Measurements from ENCODE around the gene ACOX3.

Gene ACOX3

DNA sequence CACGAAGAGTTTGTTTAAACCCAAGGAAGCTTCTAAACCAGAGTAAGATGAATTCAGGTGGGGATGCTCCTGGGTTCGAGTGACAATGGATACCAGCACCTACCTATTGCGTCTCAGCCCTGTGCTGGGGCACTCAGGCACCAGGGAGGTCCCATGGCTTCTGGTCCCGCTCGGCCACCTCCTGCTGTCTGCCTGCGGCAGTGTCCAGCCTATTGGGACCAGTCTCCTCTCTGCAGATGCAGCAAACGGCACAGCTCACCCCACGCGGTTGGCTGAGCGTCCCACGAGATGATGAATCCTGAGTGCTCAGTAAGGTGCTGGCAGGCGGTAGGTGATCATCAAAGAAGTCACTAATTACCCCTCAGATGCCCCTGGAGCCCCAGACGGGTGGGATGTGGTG is 75.2 kb downstream of the ACOX3 start:
- Histone ChIP-seq H3K27ac (replicated peaks; ENCODE audit: low read length) (no peak overlapping the region), H2AFZ (ENCODE audit: low read length) (no peak overlapping the region), H3K4me1 (ENCODE audit: control insufficient read depth in 2 of 2, insufficient read depth in 1 of 2, low read depth in 1 of 2, low read length in 2 of 2) (peaks cover 0 to 2% of the 10 kb centered on the region in 2 donors), H2BK12ac (ENCODE audit: low read length) (no peak overlapping the region), H4K91ac (ENCODE audit: low read depth, low read length, poor library complexity) (no peak overlapping the region), H3K4ac (ENCODE audit: low read length) (no peak overlapping the region), H2BK15ac (ENCODE audit: low read length) (no peak overlapping the region), H2AK5ac (ENCODE audit: low read depth, low read length) (no peak overlapping the region), H3K23ac (ENCODE audit: low read depth, low read length, poor library complexity) (no peak overlapping the region), H2BK120ac (ENCODE audit: low read depth, low read length) (no peak overlapping the region), H3K36me3 (replicated peaks in 1 of 2; ENCODE audit: control insufficient read depth in 2 of 2, insufficient read depth in 2 of 2, low read length in 2 of 2) (peaks cover 0 to 4% of the 10 kb centered on the region in 2 donors), H3K4me2 (ENCODE audit: insufficient read depth, low read length, poor library complexity, severe bottlenecking) (no peak overlapping the region), H3K9ac (ENCODE audit: low read depth, low read length, poor library complexity) (no peak overlapping the region), H2BK5ac (ENCODE audit: low read length) (no peak overlapping the region), H3K14ac (ENCODE audit: low read length) (no peak overlapping the region), H3K18ac (ENCODE audit: low read length) (no peak overlapping the region), H3K27me3 (ENCODE audit: control insufficient read depth in 3 of 3, insufficient read depth in 3 of 3, low read depth in 1 of 3, low read length in 3 of 3) (no peaks in the 10 kb centered on the region), H3K4me3 (ENCODE audit: low read length in 2 of 2) (no peak overlapping the region), H4K8ac (ENCODE audit: low read depth, low read length) (no peak overlapping the region), H3K79me1 (ENCODE audit: low read depth, low read length) (peaks cover 2% of the 10 kb centered on the region), H3K9me3 (replicated peaks in 1 of 2; ENCODE audit: control insufficient read depth in 2 of 2, insufficient read depth in 1 of 2, low read depth in 1 of 2, low read length in 2 of 2) (peaks cover 0 to 2% of the 10 kb centered on the region in 2 donors)
- DNase-seq (ENCODE audit: low spot score): no peak
- no CpG with 5 or more reads among the region's 13 CpGs for WGBS, 2 donors (ENCODE audit: extremely low coverage in 2 of 2, insufficient read length in 2 of 2, insufficient replicate concordance in 1 of 2)

DNA sequence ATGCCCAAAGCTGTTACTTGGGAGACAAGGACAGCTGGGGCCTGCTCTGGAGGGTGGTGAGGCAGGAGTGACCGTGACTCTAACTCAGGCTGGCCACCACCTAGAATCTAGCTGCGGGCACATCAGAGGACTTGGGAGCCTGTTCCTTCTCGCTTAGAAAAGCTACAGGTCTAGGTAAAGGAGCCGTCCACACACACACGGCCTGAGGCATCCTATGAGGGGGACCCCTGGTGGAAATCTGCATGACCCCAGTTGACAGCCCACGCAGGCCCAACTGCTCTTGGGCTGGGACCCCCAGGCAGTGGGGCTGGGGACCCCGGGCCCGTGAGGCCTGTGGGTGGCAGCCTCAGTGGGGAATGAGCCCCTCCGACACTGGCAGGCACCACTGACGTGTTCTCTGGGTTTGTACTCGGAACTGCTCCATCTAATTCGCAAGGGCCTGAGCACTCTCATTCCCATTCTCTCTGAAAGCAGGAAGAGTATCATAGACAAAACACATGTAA is 75.6 kb downstream of the ACOX3 start:
- H3K14ac ChIP-seq (ENCODE audit: low read length): no peak overlapping the region
- no peak overlapping the region for H3K4ac ChIP-seq (ENCODE audit: low read length)
- no peak overlapping the region for H3K18ac ChIP-seq (ENCODE audit: low read length)
- H3K27me3 ChIP-seq (ENCODE audit: control insufficient read depth in 3 of 3, insufficient read depth in 3 of 3, low read depth in 1 of 3, low read length in 3 of 3): no peaks in the 10 kb centered on the region
- H3K4me3 ChIP-seq (ENCODE audit: low read length in 2 of 2): no peak overlapping the region
- no peak overlapping the region for H2AK5ac ChIP-seq (ENCODE audit: low read depth, low read length)
- H4K91ac ChIP-seq (ENCODE audit: low read depth, low read length, poor library complexity): no peak overlapping the region
- H2BK120ac ChIP-seq (ENCODE audit: low read depth, low read length): no peak overlapping the region
- no peak overlapping the region for H3K4me2 ChIP-seq (ENCODE audit: insufficient read depth, low read length, poor library complexity, severe bottlenecking)
- H2AFZ ChIP-seq (ENCODE audit: low read length): no peak overlapping the region
- no peak overlapping the region for H2BK5ac ChIP-seq (ENCODE audit: low read length)
- peaks cover 0 to 4% of the 10 kb centered on the region in 2 donors for H3K36me3 ChIP-seq (replicated peaks in 1 of 2; ENCODE audit: control insufficient read depth in 2 of 2, insufficient read depth in 2 of 2, low read length in 2 of 2)
- no CpG with 5 or more reads among the region's 12 CpGs for WGBS, 2 donors (ENCODE audit: extremely low coverage in 2 of 2, insufficient read length in 2 of 2, insufficient replicate concordance in 1 of 2)
- DNase-seq (ENCODE audit: low spot score): no peak
- no peak overlapping the region for H2BK12ac ChIP-seq (ENCODE audit: low read length)
- peaks cover 0 to 2% of the 10 kb centered on the region in 2 donors for H3K9me3 ChIP-seq (replicated peaks in 1 of 2; ENCODE audit: control insufficient read depth in 2 of 2, insufficient read depth in 1 of 2, low read depth in 1 of 2, low read length in 2 of 2)
- no peak overlapping the region for H2BK15ac ChIP-seq (ENCODE audit: low read length)
- no peak overlapping the region for H3K9ac ChIP-seq (ENCODE audit: low read depth, low read length, poor library complexity)
- H4K8ac ChIP-seq (ENCODE audit: low read depth, low read length): no peak overlapping the region
- no peak overlapping the region for H3K27ac ChIP-seq (replicated peaks; ENCODE audit: low read length)
- H3K23ac ChIP-seq (ENCODE audit: low read depth, low read length, poor library complexity): no peak overlapping the region
- peaks cover 0 to 2% of the 10 kb centered on the region in 2 donors for H3K4me1 ChIP-seq (ENCODE audit: control insufficient read depth in 2 of 2, insufficient read depth in 1 of 2, low read depth in 1 of 2, low read length in 2 of 2)
- no peaks in the 10 kb centered on the region for H3K79me1 ChIP-seq (ENCODE audit: low read depth, low read length)

DNA sequence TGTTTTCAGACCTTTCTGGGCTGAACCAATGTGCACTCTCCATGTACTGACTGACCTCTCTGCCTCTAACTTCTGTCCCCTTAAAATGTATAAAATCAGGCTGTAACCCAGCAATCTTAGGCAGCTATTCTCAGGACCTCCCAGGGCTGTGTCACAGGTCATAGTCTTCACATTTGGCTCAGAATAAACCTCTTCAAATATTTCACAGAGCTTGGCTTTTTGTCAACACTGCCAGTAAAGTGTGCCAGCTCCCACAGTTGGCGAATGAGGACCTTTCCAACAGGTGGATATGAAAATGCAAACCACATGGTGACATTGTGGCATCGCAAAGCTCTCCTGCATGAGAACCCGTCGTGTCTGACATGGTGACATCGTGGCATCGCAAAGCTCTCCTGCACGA is 76.4 kb downstream of the ACOX3 start:
- H3K4me2 ChIP-seq (ENCODE audit: insufficient read depth, low read length, poor library complexity, severe bottlenecking): no peak overlapping the region
- H3K4ac ChIP-seq (ENCODE audit: low read length): no peak overlapping the region
- no CpG with 5 or more reads among the region's 7 CpGs for WGBS, 2 donors (ENCODE audit: extremely low coverage in 2 of 2, insufficient read length in 2 of 2, insufficient replicate concordance in 1 of 2)
- H2AFZ ChIP-seq (ENCODE audit: low read length): no peak overlapping the region
- no peak overlapping the region for H4K91ac ChIP-seq (ENCODE audit: low read depth, low read length, poor library complexity)
- H3K14ac ChIP-seq (ENCODE audit: low read length): no peak overlapping the region
- H2BK12ac ChIP-seq (ENCODE audit: low read length): no peak overlapping the region
- no peak overlapping the region for H3K9ac ChIP-seq (ENCODE audit: low read depth, low read length, poor library complexity)
- no peak overlapping the region for H2BK120ac ChIP-seq (ENCODE audit: low read depth, low read length)
- H2BK5ac ChIP-seq (ENCODE audit: low read length): no peak overlapping the region
- H3K4me1 ChIP-seq (ENCODE audit: control insufficient read depth in 2 of 2, insufficient read depth in 1 of 2, low read depth in 1 of 2, low read length in 2 of 2): no peaks in the 10 kb centered on the region
- peaks cover 0 to 2% of the 10 kb centered on the region in 2 donors for H3K9me3 ChIP-seq (replicated peaks in 1 of 2; ENCODE audit: control insufficient read depth in 2 of 2, insufficient read depth in 1 of 2, low read depth in 1 of 2, low read length in 2 of 2)
- no peaks in the 10 kb centered on the region for H3K27me3 ChIP-seq (ENCODE audit: control insufficient read depth in 3 of 3, insufficient read depth in 3 of 3, low read depth in 1 of 3, low read length in 3 of 3)
- H3K27ac ChIP-seq (replicated peaks; ENCODE audit: low read length): no peak overlapping the region
- no peak overlapping the region for H2AK5ac ChIP-seq (ENCODE audit: low read depth, low read length)
- H3K23ac ChIP-seq (ENCODE audit: low read depth, low read length, poor library complexity): no peak overlapping the region
- DNase-seq (ENCODE audit: low spot score): no peak
- no peak overlapping the region for H2BK15ac ChIP-seq (ENCODE audit: low read length)
- no peak overlapping the region for H3K4me3 ChIP-seq (ENCODE audit: low read length in 2 of 2)
- H3K79me1 ChIP-seq (ENCODE audit: low read depth, low read length): no peaks in the 10 kb centered on the region
- H3K18ac ChIP-seq (ENCODE audit: low read length): no peak overlapping the region
- H3K36me3 ChIP-seq (replicated peaks in 1 of 2; ENCODE audit: control insufficient read depth in 2 of 2, insufficient read depth in 2 of 2, low read length in 2 of 2): peaks cover 0 to 4% of the 10 kb centered on the region in 2 donors
- no peak overlapping the region for H4K8ac ChIP-seq (ENCODE audit: low read depth, low read length)

DNA sequence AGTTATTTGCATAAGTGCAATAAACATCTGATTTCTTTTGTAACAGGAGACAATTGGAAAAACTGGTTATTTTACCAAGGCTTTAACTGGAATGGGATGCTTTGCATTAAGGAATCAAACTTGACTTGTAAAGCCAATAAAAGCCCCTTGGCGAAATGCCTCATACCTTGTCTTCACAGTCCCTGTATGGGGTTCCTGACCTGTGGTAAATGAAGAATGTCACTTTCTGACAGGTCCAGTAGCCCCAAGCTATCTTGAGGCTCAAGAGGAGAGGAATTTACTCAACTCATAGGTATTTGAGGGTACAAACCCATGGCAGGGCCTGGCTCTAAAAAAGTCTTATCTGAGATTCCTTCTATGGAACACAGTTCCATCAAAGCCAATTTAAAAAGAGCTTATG is 78.0 kb downstream of the ACOX3 start:
- Histone ChIP-seq H3K27ac (replicated peaks; ENCODE audit: low read length) (no peak overlapping the region), H3K14ac (ENCODE audit: low read length) (no peak overlapping the region), H3K79me1 (ENCODE audit: low read depth, low read length) (no peaks in the 10 kb centered on the region), H2AFZ (ENCODE audit: low read length) (no peak overlapping the region), H3K36me3 (replicated peaks in 1 of 2; ENCODE audit: control insufficient read depth in 2 of 2, insufficient read depth in 2 of 2, low read length in 2 of 2) (peaks cover 0 to 4% of the 10 kb centered on the region in 2 donors), H2BK12ac (ENCODE audit: low read length) (no peak overlapping the region), H3K23ac (ENCODE audit: low read depth, low read length, poor library complexity) (no peak overlapping the region), H2BK5ac (ENCODE audit: low read length) (no peak overlapping the region), H2AK5ac (ENCODE audit: low read depth, low read length) (no peak overlapping the region), H3K4me2 (ENCODE audit: insufficient read depth, low read length, poor library complexity, severe bottlenecking) (no peak overlapping the region), H2BK15ac (ENCODE audit: low read length) (no peak overlapping the region), H4K91ac (ENCODE audit: low read depth, low read length, poor library complexity) (no peak overlapping the region), H3K9ac (ENCODE audit: low read depth, low read length, poor library complexity) (no peak overlapping the region), H3K4me1 (ENCODE audit: control insufficient read depth in 2 of 2, insufficient read depth in 1 of 2, low read depth in 1 of 2, low read length in 2 of 2) (peaks cover 0 to 6% of the 10 kb centered on the region in 2 donors), H3K4me3 (ENCODE audit: low read length in 2 of 2) (no peak overlapping the region), H3K18ac (ENCODE audit: low read length) (no peak overlapping the region), H3K4ac (ENCODE audit: low read length) (no peak overlapping the region), H3K9me3 (replicated peaks in 1 of 2; ENCODE audit: control insufficient read depth in 2 of 2, insufficient read depth in 1 of 2, low read depth in 1 of 2, low read length in 2 of 2) (peaks cover 0 to 2% of the 10 kb centered on the region in 2 donors), H4K8ac (ENCODE audit: low read depth, low read length) (no peak overlapping the region), H2BK120ac (ENCODE audit: low read depth, low read length) (no peak overlapping the region), H3K27me3 (ENCODE audit: control insufficient read depth in 3 of 3, insufficient read depth in 3 of 3, low read depth in 1 of 3, low read length in 3 of 3) (no peaks in the 10 kb centered on the region)
- WGBS, 2 donors (ENCODE audit: extremely low coverage in 2 of 2, insufficient read length in 2 of 2, insufficient replicate concordance in 1 of 2): no CpG with 5 or more reads among the region's 1 CpG
- DNase-seq (ENCODE audit: low spot score): no peak

Measured in neuronal stem cell (in vitro differentiated cells).